Fibroblast of lung (primary cell): ENCODE results near the gene RAB6C.

Source experiments
- CTCF ChIP-seq, 2 donors: IDR thresholded peaks in 1 of 2; conservative IDR thresholded peaks in 1 of 2; 1 replicate in 1 of 2; 2 replicates in 1 of 2; pipeline ENCODE4 v1.5.1; 2011 to 2012; ENCODE audit warnings: low read length in 2 of 2, control low read depth in 1 of 2, inconsistent platforms in 1 of 2, low read depth in 1 of 2, mild to moderate bottlenecking in 1 of 2
- EZH2 ChIP-seq: IDR thresholded peaks from 2 replicates; pipeline ENCODE4 v1.5.1; 2012; ENCODE audit warnings: low read length, control low read depth, mild to moderate bottlenecking; ENCODE audit errors: missing control alignments

- TF ChIP-seq EZH2 (no peak), CTCF (conservative IDR thresholded peaks at IDR 0.05 in 1 of 2, IDR thresholded peaks at IDR 0.05 in 1 of 2; ENCODE audit: low read depth in 1 of 2, low read length in 2 of 2) (no peak)
Measured at GRCh38 chr2:129957891-129958290, 21.6 kb upstream of the RAB6C start.
